Spinal cord (tissue), 10 donors: ENCODE results near the gene FBXL20. TPM values are rescaled to one million over a fixed set of nuclear protein-coding genes. Genes with fewer than 3 reads are reported as not detected.
"Not testable (repeated sequence)": the region's sequence is repeated elsewhere in the genome, so short reads cannot be mapped to it uniquely, and the experiment has no call there.

Experiments
- DNase-seq, 6 donors: peaks; one replicate each; pipeline versions ENCODE4 v3.0.0 to v3.0.0-alpha.2; 2013 to 2015; ENCODE audit warnings: low spot score in 6 of 6, low read depth in 4 of 6
- H3K27ac ChIP-seq: one replicate; pipeline ENCODE4 v1.5.1; 2013; ENCODE audit warnings: low read depth, low read length, control low read depth
- H3K27me3 ChIP-seq: one replicate; pipeline ENCODE4 v1.6.1; 2013; ENCODE audit warnings: low read length; ENCODE audit not compliant: control insufficient read depth, insufficient read depth
- H3K36me3 ChIP-seq: one replicate; pipeline ENCODE4 v1.6.1; 2013; ENCODE audit warnings: low read length; ENCODE audit not compliant: control insufficient read depth, insufficient read depth
- H3K4me1 ChIP-seq: one replicate; pipeline ENCODE4 v1.6.1; 2013; ENCODE audit warnings: low read length; ENCODE audit not compliant: control insufficient read depth, insufficient read depth
- H3K4me3 ChIP-seq: one replicate; pipeline ENCODE4 v1.5.1; 2013; ENCODE audit warnings: low read depth, low read length, control low read depth
- H3K9me3 ChIP-seq: one replicate; pipeline ENCODE4 v1.6.1; 2013; ENCODE audit warnings: low read length; ENCODE audit not compliant: control insufficient read depth, insufficient read depth
- WGBS: methylation state at CpG from one replicate; pipeline ENCODE4 v1.1.5; 2013; ENCODE audit warnings: missing lambda C conversion rate; ENCODE audit not compliant: insufficient coverage; 5-methylcytosine and 5-hydroxymethylcytosine counted together
- long read RNA-seq, 4 donors: transcript quantifications; one replicate each; lab custom pipeline, GENCODE V29; 2026
- polyA plus RNA-seq, 2 donors: library from polyadenylated mRNA; unstranded; fragments of 120-200 nt; gene quantifications; one replicate each; pipeline ENCODE4 v1.2.1, GENCODE V29; 2013; ENCODE audit not compliant: insufficient read length in 2 of 2
- total RNA-seq, 2 donors: library from RNA; depleted of rRNA in 1 of 2; stranded (reverse); fragments of 120-200 nt in 1 of 2; fragments of >200 nt in 1 of 2; gene quantifications; one replicate each; pipeline versions ENCODE4 v1.2.3 to v1.2.4, GENCODE V29; 2013 to 2014
- donor health status: healthy.

The FBXL20 gene, protein sequence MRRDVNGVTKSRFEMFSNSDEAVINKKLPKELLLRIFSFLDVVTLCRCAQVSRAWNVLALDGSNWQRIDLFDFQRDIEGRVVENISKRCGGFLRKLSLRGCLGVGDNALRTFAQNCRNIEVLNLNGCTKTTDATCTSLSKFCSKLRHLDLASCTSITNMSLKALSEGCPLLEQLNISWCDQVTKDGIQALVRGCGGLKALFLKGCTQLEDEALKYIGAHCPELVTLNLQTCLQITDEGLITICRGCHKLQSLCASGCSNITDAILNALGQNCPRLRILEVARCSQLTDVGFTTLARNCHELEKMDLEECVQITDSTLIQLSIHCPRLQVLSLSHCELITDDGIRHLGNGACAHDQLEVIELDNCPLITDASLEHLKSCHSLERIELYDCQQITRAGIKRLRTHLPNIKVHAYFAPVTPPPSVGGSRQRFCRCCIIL
- total RNA-seq (10 to 100 TPM; 18.7 to 26.1 TPM), polyA plus RNA-seq (10 to 100 TPM; 16.1 to 19.4 TPM)
- long read RNA-seq, donor 1, partial matches to known transcripts: 19 of 21 reads
- long read RNA-seq, donor 1, other reads (novel, unspliced or antisense): 0 of 21 reads
- long read RNA-seq, donor 2: 0 reads
- long read RNA-seq, donor 3, full-length matches to known transcripts: 2 of 2 reads
- long read RNA-seq, donor 3, partial matches to known transcripts: 0 of 2 reads
- long read RNA-seq, donor 3, other reads (novel, unspliced or antisense): 0 of 2 reads
- long read RNA-seq, donor 4, full-length matches to known transcripts: 3 of 9 reads
- long read RNA-seq, donor 4, partial matches to known transcripts: 6 of 9 reads
- long read RNA-seq, donor 4, other reads (novel, unspliced or antisense): 0 of 9 reads

DNA sequence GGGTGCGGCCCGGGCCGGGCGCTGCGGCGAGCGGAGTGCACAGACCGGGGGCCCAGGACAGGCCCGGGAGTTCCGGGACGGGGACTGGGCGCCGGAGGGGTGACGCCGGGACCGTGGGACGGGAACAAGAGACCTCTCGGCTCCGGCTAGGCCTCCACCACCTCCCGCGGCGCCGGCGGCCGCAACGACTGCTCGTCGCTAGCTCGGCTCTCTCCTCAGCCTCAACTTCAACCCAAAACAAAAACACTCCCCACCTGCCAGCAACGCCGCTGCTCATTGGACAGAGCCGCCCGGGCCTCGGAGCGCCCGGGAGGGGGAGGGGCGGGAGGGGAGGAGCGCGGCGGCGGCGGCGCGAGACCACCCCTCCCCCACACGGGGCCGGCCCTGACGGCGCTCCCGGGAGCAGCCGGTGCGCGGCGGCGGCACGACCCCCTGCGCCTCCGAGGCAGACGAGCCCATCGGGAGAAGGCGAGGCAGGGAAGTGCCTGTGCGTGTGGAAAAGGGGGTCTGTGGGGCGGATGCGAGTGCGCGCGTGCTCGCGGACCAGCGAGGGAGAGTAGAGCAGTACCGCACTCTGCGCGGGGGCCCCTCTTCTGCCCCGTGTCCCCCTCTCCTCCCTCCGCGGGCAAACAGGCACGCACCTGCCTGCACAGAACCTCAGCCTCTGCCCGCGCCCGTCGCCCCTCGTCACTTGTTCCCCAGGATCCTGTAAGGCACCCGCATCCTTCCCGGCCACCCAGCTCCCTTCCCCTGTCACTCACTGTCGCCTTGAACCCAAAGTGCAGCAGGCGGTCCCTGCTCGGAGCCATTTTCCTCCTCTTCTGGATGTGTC is at the start of gene FBXL20:
Gene FBXL20 (minus strand): TSS at position 215 of the 832 bp plus-strand sequence. CDS start 224 bp downstream, outside the sequence.
- peak within 1 kb of the TSS; percentile 86 for H3K4me3 ChIP-seq
- H3K4me1 ChIP-seq: no peaks in the 10 kb centered on the region
- H3K36me3 ChIP-seq: peaks cover 2% of the 10 kb centered on the region
- H3K9me3 ChIP-seq: no peaks in the 10 kb centered on the region
- DNase-seq: peak; percentile 84 to 98 (median 90)
- H3K27me3 ChIP-seq: no peaks in the 10 kb centered on the region
- under 1% methylated on average over 80 of the region's 86 CpGs for WGBS
- peak within 1 kb of the TSS; percentile 92 for H3K27ac ChIP-seq

DNA sequence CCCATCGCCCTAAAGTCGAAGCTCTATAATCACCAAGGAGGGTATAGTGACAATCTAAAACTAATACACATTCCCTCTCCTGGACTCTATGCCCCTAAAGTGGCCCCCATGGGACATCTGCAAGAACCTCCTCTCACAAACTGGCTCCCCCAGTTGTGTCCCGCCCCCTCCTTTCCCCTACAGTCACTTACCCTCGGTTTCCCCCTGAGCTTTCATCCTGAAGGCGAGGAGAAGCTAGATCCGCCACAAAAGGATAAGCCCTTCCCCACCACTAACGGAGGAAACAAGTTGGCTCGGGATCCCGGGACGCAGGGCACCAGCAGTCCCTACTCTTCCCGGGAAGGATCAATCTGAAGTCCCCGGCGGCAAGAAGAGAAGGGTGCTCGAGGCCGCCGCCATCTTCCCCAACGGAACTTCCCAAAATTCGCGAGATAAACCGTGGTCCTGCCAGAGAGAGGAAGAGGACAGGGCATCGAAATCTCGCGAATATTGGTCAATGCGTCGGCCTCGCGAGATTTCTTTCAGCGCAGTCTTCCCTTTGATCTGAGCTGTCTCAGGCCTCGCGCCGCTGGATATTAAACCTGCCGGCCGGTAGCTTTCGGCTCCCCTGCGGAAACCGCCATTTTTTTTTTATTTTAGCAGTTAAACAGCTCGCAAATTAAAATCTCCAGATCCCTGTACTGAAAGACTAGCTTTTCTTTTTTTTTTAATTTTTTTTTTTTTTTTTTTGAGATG is 49.6 kb upstream of the FBXL20 start, which contains the start of gene MED1:
Gene MED1 (minus strand): TSS at position 417 of the 735 bp plus-strand sequence. CDS start 201 bp downstream, at position 216.
- Histone ChIP-seq H3K27ac (peak within 1 kb of the TSS; percentile 74), H3K4me3 (peak within 1 kb of the TSS; percentile 77), H3K36me3 (peaks cover 13% of the 10 kb centered on the region), H3K4me1 (peaks cover 11% of the 10 kb centered on the region), H3K9me3 (no peaks in the 10 kb centered on the region), H3K27me3 (no peaks in the 10 kb centered on the region)
- 0% methylated on average over 31 of the region's 37 CpGs for WGBS
- peak; percentile 92 to 99 (median 98) for DNase-seq

DNA sequence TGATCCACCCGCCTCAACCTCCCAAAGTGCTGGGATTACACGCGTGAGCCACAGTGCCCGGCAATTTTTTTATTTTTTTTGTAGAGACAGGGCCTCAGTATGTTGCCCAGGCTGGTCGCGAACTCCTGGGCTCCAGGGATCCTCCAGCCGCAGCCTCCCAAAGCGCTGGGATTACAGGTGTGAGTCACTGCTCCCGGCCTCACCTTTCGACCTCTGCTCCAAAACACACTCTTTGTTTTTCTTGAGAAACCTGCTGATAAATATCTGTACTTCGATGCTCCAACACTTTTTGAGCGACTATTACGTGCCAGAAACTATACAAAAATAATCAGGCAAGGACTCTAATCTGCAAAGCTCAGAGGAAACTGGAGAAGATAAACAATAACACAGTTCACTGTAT is 48.6 kb upstream of the FBXL20 start:
- no peaks in the 10 kb centered on the region for H3K9me3 ChIP-seq
- H3K4me3 ChIP-seq: peak overlapping the region; percentile 77
- 91% methylated on average over 10 of the region's 13 CpGs for WGBS

DNA sequence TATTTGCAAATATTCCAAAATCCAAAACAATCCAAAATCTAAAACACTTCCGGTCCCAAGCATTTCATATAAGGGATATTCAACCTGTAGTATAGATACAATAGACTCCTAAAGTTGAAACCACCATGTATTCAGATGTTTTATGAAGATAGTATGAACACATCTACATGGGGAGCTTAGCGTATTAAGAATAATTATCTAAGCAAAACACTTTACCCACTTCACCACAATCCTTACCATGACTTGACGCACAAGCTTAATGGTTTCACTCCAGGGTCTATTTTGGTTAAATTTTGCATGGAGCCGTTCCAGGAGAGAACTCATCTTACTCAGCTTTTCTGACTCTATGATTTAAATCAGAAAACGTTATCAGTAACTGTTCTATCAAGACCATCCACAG is 46.1 kb upstream of the FBXL20 start:
- Histone ChIP-seq H3K4me1 (peaks cover 11% of the 10 kb centered on the region), H3K27me3 (no peaks in the 10 kb centered on the region), H3K27ac (no peak overlapping the region), H3K36me3 (peaks cover 34% of the 10 kb centered on the region), H3K4me3 (no peak overlapping the region), H3K9me3 (no peaks in the 10 kb centered on the region)
- 96% methylated on average over 3 of the region's 5 CpGs for WGBS
- no peak for DNase-seq

More for the DNA sequence above, 48.6 kb upstream of the FBXL20 start:
- no peak for DNase-seq
- Histone ChIP-seq H3K27me3 (no peaks in the 10 kb centered on the region), H3K27ac (no peak overlapping the region), H3K4me1 (peaks cover 11% of the 10 kb centered on the region), H3K36me3 (peaks cover 22% of the 10 kb centered on the region)

DNA sequence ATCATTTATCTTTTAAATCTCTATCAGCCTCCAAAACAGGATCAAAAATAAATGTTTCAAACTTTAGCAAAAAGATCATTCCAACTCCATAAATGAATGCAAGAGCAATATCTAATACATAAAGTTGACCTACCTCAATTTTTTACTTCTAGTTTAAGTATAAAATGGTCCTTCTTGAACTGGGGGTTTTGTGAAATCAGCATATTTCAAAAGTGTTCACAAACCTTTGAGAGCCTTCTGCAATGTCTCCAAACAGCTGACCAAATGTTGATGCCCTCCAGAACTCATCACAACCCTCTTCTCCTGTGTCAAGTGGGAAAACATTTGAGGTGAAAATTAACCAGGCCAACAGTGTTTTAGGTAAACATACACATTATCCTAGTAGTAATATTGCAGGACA is 41.9 kb upstream of the FBXL20 start:
- H3K36me3 ChIP-seq: peaks cover 59% of the 10 kb centered on the region
- H3K4me1 ChIP-seq: no peaks in the 10 kb centered on the region
- H3K27me3 ChIP-seq: no peaks in the 10 kb centered on the region
- no peak for DNase-seq
- H3K4me3 ChIP-seq: no peak overlapping the region
- H3K9me3 ChIP-seq: no peaks in the 10 kb centered on the region
- H3K27ac ChIP-seq: no peak overlapping the region

DNA sequence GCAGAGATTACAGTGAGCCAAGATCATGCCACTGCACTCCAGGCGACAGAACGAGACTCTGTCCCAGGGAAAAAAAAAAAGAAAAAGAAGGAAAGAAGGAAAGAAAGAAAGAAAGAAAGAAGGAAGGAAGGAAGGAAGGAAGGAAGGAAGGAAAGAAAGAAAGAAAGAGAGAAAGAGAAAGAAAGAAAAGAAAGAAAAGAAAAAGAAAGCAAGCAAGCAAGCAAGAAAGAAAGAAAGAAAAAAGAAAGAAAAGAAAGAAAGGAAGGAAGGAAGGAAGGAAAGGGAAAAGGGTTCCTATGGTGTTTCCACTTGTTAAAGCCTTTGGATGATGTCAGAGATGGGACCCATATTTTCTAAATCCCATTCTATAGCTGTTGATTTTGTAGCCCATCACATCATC is 38.4 kb upstream of the FBXL20 start:
- not testable (repeated sequence) for DNase-seq, H3K9me3 ChIP-seq, H3K27me3 ChIP-seq, H3K4me3 ChIP-seq, H3K4me1 ChIP-seq, H3K27ac ChIP-seq
- WGBS: 100% methylated on average over 2 of the region's 2 CpGs
- peaks cover 57% of the 10 kb centered on the region for H3K36me3 ChIP-seq

DNA sequence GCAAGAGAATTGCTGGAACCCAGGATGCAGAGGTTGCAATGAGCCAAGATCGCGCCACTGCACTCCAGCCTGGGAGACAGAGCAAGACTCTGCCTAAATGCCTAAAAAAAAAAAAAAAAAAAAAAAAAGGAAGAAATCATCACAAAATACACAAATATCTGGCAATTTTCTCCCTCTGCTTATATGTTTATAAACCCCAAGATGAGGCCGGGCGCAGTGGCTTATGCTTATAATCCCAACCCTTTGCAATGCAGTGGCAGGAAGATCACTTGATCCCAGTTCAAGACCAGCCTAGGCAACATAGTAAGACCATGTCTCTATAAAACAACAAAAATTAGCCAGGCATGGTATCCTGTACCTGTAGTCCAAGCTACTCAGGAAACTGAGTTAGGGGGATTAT is 28.2 kb upstream of the FBXL20 start:
- no peaks in the 10 kb centered on the region for H3K27me3 ChIP-seq
- DNase-seq: no peak
- H3K4me1 ChIP-seq: no peaks in the 10 kb centered on the region
- H3K9me3 ChIP-seq: no peaks in the 10 kb centered on the region
- H3K36me3 ChIP-seq: peaks cover 78% of the 10 kb centered on the region
- H3K4me3 ChIP-seq: no peak overlapping the region
- WGBS: no CpG with 5 or more reads among the region's 4 CpGs
- H3K27ac ChIP-seq: no peak overlapping the region

DNA sequence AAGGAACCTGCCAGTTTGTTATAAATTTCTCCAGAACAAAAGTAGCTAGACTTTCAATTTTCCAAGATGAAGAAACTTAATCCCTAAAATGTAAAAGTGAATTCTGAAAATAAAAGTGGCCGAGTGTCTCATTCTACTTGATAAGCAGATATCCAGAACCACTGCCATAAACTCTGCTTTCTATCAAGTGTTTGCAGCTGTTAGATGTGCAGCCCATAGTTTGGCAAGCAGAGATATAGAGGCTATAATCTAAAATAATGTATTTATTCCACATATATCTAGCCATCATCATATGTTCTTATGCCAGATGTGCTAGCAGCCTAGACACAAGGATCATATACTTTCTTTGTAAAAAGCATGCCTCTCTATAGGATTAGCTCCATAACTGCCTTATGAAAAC is 14.7 kb upstream of the FBXL20 start:
- H3K9me3 ChIP-seq: no peaks in the 10 kb centered on the region
- peaks cover 82% of the 10 kb centered on the region for H3K36me3 ChIP-seq

More for the DNA sequence above, 14.7 kb upstream of the FBXL20 start:
- Histone ChIP-seq H3K27ac (no peak overlapping the region), H3K4me3 (no peak overlapping the region), H3K27me3 (no peaks in the 10 kb centered on the region), H3K4me1 (no peaks in the 10 kb centered on the region)
- no peak for DNase-seq
- WGBS: no CpG with 5 or more reads among the region's 1 CpG
